Stimulated activated naive B cell treated with anti-CD40 and anti-IgM and Interleukin-4, amounts not matched to agents 10 μg/mL and 1 μg/mL and 100 μg/mL, for 72 hours (primary cell): ENCODE measurements around the gene TMEM41B.
"Not testable (repeated sequence)": the region's sequence is repeated elsewhere in the genome, so short reads cannot be mapped to it uniquely, and the experiment has no call there.

ENCODE experiments used
- ATAC-seq, 2 donors: fragments of 150-1000 bp; cut with Tn5 transposase; replicated peaks; 2 replicates each; pipeline ENCODE4 v1.10.0; 2021; ENCODE audit warnings: moderate library complexity in 1 of 2
- DNase-seq: peaks from one replicate; pipeline ENCODE4 v3.0.0; 2021
- H3K27ac Mint-ChIP-seq: one replicate; pipeline ENCODE4 v1.8.0; 2022; ENCODE audit warnings: mild to moderate bottlenecking, mixed read lengths
- H3K27me3 Mint-ChIP-seq, 2 donors: one replicate each; pipeline ENCODE4 v1.8.0; 2022; ENCODE audit warnings: mixed read lengths in 2 of 2
- H3K36me3 Mint-ChIP-seq, 2 donors: one replicate each; pipeline ENCODE4 v1.8.0; 2022; ENCODE audit warnings: mixed read lengths in 2 of 2, mild to moderate bottlenecking in 1 of 2
- H3K4me1 Mint-ChIP-seq, 2 donors: one replicate each; pipeline ENCODE4 v1.8.0; 2022; ENCODE audit warnings: mixed read lengths in 2 of 2, mild to moderate bottlenecking in 1 of 2
- H3K4me3 Mint-ChIP-seq, 2 donors: one replicate each; pipeline ENCODE4 v1.8.0; 2022; ENCODE audit warnings: mild to moderate bottlenecking in 2 of 2, mixed read lengths in 2 of 2, moderate library complexity in 1 of 2
- H3K9me3 Mint-ChIP-seq, 2 donors: one replicate each; pipeline ENCODE4 v1.8.0; 2022; ENCODE audit warnings: mixed read lengths in 2 of 2, mild to moderate bottlenecking in 1 of 2

The TMEM41B gene

DNA sequence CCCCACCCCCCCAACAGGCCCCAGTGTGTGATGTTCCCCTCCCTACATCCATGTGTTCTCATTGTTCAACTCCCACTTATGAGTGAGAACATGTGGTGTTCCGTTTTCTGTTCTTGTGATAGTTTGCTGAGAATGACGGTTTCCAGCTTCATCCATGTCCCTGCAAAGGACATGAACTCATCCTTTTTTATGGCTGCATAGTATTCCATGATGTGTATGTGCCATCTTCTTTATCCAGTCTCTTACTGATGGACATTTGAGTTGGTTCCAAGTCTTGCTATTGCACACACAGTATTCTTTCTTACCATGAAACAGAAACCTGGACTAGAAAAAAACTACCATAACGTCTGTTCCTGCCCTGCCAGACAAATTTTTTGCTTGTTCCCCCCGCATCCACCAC is 56.1 kb downstream of the TMEM41B start:
- peaks cover 23 to 33% of the 10 kb centered on the region in 2 donors for H3K4me1 Mint-ChIP-seq
- not testable (repeated sequence) for H3K9me3 Mint-ChIP-seq, H3K27ac Mint-ChIP-seq, H3K4me3 Mint-ChIP-seq, ATAC-seq, DNase-seq, H3K27me3 Mint-ChIP-seq
- peaks cover 7 to 11% of the 10 kb centered on the region in 2 donors for H3K36me3 Mint-ChIP-seq

- Mint-ChIP-seq H3K36me3 (peaks cover 7 to 8% of the 10 kb centered on the region in 2 donors), H3K27me3 (no peaks in the 10 kb centered on the region), H3K27ac (no peak overlapping the region), H3K4me1 (peaks cover 15 to 27% of the 10 kb centered on the region in 2 donors), H3K4me3 (no peak overlapping the region), H3K9me3 (peaks cover 0 to 1% of the 10 kb centered on the region in 2 donors)
- ATAC-seq (no peak), DNase-seq (no peak)
Observed at GRCh38 chr11:9254416-9254815, 60.0 kb downstream of the TMEM41B start.

DNA sequence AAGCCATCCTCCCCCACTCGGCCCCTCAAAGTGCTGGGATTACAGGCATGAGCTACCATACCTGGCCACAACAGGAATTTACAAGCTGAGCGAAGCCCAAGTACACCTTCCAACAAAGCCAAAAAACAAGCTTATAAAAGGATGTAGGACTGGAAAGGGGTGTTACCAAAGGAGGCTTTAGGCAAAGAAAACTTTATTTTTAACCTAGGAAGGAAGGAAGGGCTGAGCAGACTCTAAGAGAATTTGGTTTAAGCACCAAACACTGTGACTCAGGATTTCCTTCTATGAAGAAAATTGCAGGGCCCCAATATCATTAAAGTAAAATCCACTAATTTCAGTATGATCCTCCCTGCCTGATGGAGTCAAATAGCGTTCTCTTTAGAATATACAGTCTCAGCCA is 61.3 kb downstream of the TMEM41B start:
- Mint-ChIP-seq H3K36me3 (peaks cover 3 to 4% of the 10 kb centered on the region in 2 donors), H3K9me3 (no peaks in the 10 kb centered on the region), H3K27me3 (no peaks in the 10 kb centered on the region), H3K4me3 (no peak overlapping the region), H3K4me1 (peaks cover 14 to 31% of the 10 kb centered on the region in 2 donors), H3K27ac (no peak overlapping the region)
- DNase-seq (no peak), ATAC-seq (no peak)

GRCh38 chr11:9251311-9251710 is 63.1 kb downstream of the TMEM41B start:
- ATAC-seq (no peak), DNase-seq (no peak)
- no peak overlapping the region for H3K27ac Mint-ChIP-seq
- no peaks in the 10 kb centered on the region for H3K9me3 Mint-ChIP-seq
- H3K36me3 Mint-ChIP-seq: peaks cover 3 to 4% of the 10 kb centered on the region in 2 donors
- H3K4me1 Mint-ChIP-seq: peaks cover 18 to 38% of the 10 kb centered on the region in 2 donors
- no peaks in the 10 kb centered on the region for H3K27me3 Mint-ChIP-seq
- no peak overlapping the region for H3K4me3 Mint-ChIP-seq

GRCh38 chr11:9250139-9250582 is 64.2 kb downstream of the TMEM41B start:
- H3K4me3 Mint-ChIP-seq: peak overlapping the region in 1 of 2 donors; percentile 8
- H3K4me1 Mint-ChIP-seq: peaks cover 20 to 42% of the 10 kb centered on the region in 2 donors
- H3K27me3 Mint-ChIP-seq: no peaks in the 10 kb centered on the region
- peak; percentile 80 to 86 for ATAC-seq
- no peak for DNase-seq
- H3K9me3 Mint-ChIP-seq: no peaks in the 10 kb centered on the region
- H3K36me3 Mint-ChIP-seq: peaks cover 2 to 4% of the 10 kb centered on the region in 2 donors
- peak overlapping the region; percentile 25 for H3K27ac Mint-ChIP-seq

DNA sequence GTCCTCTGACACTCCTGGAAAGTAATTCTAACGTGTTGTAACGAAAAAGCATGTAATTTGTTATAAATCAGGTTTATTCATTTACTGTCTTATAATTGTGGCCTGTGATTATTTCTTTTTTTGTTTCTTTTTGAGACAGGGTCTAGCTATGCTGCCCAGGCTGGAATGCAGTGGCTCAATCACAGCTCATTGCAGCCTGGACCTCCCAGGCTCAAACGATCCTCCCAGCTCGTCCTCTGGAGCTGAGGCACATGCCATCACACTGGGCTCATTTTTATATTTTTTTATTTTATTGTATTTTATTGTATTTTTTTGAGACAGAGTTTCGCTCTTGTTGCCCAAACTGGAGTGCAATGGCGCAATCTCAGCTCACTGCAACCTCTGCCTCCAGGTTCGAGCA is 65.1 kb downstream of the TMEM41B start:
- Mint-ChIP-seq H3K4me1 (peaks cover 20 to 42% of the 10 kb centered on the region in 2 donors), H3K27me3 (no peaks in the 10 kb centered on the region), H3K27ac (no peak overlapping the region), H3K9me3 (no peaks in the 10 kb centered on the region), H3K36me3 (peaks cover 0 to 2% of the 10 kb centered on the region in 2 donors), H3K4me3 (no peak overlapping the region)
- DNase-seq (no peak), ATAC-seq (no peak)

DNA sequence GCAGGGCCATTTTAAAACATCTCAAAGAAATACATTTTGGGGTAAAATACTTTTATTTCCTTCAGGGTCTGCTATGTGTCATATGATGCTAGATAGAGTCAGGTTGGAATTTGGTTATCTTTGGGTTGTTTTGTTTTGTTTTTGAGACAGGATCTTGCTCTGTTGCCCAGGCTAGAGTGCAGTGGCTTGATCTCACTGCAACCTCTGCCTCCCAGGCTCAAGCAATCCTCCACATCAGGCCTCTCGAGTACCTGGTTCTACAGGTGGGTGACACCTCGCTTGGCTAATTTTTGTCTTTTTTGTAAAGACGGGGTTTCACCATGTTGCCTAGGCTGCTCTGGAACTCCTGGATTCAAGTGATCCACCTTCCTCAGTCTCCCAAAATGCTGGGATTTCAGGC is 66.5 kb downstream of the TMEM41B start:
- no peak overlapping the region for H3K27ac Mint-ChIP-seq
- no peak for ATAC-seq
- DNase-seq: no peak
- H3K9me3 Mint-ChIP-seq: no peaks in the 10 kb centered on the region
- no peak overlapping the region for H3K4me3 Mint-ChIP-seq
- peaks cover 0 to 2% of the 10 kb centered on the region in 2 donors for H3K36me3 Mint-ChIP-seq
- H3K4me1 Mint-ChIP-seq: peaks cover 20 to 46% of the 10 kb centered on the region in 2 donors
- H3K27me3 Mint-ChIP-seq: no peaks in the 10 kb centered on the region

GRCh38 chr11:9236242-9236641 is 78.2 kb downstream of the TMEM41B start:
- not testable (repeated sequence) for DNase-seq, H3K9me3 Mint-ChIP-seq, H3K27me3 Mint-ChIP-seq, ATAC-seq, H3K27ac Mint-ChIP-seq, H3K4me3 Mint-ChIP-seq
- peaks cover 13 to 34% of the 10 kb centered on the region in 2 donors for H3K4me1 Mint-ChIP-seq
- peaks cover 8 to 15% of the 10 kb centered on the region in 2 donors for H3K36me3 Mint-ChIP-seq

DNA sequence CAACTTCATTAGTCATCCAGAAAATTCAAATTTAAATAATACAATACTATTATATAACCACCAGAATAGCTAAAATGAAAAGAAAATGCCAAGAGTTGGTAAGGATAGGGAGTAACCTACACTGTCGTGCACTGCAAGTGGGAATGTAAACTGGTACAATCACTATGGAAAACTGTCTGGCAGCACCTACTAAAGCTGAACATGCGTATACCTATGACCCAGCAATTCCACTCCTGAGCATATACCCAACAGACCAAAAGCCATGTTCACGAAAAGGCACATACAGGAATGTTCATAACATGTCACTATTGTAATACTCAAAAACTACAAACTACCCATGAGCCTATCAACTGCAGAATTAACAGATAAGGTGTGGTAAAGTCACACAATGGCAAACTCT is 81.9 kb downstream of the TMEM41B start:
- no peak overlapping the region for H3K27ac Mint-ChIP-seq
- DNase-seq: no peak
- H3K9me3 Mint-ChIP-seq: peaks cover 0 to 2% of the 10 kb centered on the region in 2 donors
- peaks cover 23 to 44% of the 10 kb centered on the region in 2 donors for H3K4me1 Mint-ChIP-seq
- peaks cover 8 to 11% of the 10 kb centered on the region in 2 donors for H3K36me3 Mint-ChIP-seq
- H3K27me3 Mint-ChIP-seq: no peaks in the 10 kb centered on the region
- ATAC-seq: no peak
- no peak overlapping the region for H3K4me3 Mint-ChIP-seq

- no peaks in the 10 kb centered on the region for H3K27me3 Mint-ChIP-seq
- H3K4me1 Mint-ChIP-seq: peaks cover 23 to 45% of the 10 kb centered on the region in 2 donors
- H3K4me3 Mint-ChIP-seq: peak overlapping the region; percentile 66 to 82
- H3K36me3 Mint-ChIP-seq: peaks cover 8 to 11% of the 10 kb centered on the region in 2 donors
- DNase-seq: no peak
- H3K27ac Mint-ChIP-seq: peak overlapping the region; percentile 83
- H3K9me3 Mint-ChIP-seq: peaks cover 0 to 2% of the 10 kb centered on the region in 2 donors
- peak; percentile 90 to 91 for ATAC-seq
Observed at GRCh38 chr11:9231848-9232177, 82.6 kb downstream of the TMEM41B start.
